ENCODE measurements around the gene TMEM203.

The TMEM203 gene

DNA sequence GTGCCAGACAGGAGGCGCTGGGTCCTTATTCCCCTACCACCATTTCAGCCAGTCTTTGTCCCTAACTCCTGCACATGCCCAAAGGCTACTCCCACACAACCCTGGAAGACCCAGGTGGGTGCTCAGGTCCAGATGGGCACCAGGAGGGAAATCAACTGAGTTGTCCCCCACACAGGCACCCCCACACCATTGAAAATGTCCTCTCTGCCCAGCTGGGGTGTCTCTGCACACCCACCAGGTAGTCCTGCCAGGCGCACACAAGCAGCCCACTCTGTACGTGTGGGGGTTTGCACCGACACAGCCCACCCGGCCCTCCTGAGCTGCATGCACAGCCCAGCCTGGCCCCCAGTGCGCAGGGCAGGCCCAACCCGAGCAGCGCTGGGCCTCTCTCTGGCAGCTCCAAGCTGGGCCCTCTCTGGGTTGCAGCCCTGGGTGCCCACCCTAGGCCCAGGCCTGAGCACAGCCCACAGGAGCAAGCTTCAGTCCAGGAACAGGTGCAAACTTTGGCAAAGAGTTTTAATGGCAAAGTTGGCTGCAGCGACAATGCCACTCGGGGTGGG is 14.4 kb upstream of the TMEM203 start:
- DNase-seq (ENCODE audit: low read depth, low spot score): no peak

DNA sequence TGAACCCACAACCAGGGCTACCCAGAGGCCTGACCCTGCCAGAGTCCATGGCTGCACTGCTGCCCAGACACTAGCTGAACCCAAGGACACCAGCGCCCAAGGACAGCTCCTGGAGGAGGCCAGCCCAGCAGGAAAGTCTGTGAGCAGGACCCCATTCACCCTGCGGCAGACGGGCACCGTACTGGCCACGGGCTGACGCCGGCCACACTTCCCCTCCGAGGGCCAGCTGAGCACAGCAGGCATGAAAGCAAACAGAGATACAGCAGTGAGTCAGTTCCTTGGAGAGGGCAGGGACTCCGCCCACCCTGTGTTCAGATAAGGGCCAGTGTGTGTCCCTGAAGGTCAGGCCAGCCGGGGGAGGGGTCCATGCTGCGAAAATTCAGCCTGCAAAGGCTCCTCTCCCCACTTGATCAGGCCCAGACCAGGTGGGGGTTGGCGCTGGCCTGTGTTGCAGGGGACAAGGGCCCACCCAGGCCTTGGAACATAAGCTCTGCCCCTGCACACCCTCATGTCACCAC is 13.4 kb upstream of the TMEM203 start:
- peak; percentile 53 for DNase-seq (ENCODE audit: low read depth, low spot score)

DNA sequence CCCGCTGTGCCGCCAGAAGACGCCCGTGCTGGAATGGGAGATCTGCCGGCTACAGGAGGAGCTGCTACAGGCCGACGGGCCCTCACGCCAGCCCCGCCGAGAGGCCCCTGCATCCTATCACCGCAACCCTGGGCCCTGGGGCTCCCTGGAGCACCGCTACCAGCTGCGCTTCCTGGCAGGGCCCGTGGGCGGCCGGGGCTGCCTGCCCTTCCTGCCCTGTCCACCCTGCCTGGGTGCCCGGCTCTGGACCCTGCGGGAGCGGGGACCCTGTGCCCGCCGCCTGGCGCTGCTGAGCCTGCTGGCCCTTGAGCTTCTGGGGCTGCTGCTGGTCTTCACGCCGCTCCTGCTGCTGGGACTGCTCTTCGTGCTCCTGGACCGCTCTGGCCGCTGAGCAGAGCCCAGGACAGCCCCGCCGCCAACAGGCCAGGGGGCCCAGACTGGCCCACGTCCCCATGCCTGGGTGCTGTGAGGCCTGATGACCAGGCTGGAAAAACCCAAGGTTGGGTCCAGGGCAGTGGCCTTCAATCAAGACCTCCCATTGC is 12.8 kb upstream of the TMEM203 start:
- DNase-seq (ENCODE audit: low read depth, low spot score): no peak

DNA sequence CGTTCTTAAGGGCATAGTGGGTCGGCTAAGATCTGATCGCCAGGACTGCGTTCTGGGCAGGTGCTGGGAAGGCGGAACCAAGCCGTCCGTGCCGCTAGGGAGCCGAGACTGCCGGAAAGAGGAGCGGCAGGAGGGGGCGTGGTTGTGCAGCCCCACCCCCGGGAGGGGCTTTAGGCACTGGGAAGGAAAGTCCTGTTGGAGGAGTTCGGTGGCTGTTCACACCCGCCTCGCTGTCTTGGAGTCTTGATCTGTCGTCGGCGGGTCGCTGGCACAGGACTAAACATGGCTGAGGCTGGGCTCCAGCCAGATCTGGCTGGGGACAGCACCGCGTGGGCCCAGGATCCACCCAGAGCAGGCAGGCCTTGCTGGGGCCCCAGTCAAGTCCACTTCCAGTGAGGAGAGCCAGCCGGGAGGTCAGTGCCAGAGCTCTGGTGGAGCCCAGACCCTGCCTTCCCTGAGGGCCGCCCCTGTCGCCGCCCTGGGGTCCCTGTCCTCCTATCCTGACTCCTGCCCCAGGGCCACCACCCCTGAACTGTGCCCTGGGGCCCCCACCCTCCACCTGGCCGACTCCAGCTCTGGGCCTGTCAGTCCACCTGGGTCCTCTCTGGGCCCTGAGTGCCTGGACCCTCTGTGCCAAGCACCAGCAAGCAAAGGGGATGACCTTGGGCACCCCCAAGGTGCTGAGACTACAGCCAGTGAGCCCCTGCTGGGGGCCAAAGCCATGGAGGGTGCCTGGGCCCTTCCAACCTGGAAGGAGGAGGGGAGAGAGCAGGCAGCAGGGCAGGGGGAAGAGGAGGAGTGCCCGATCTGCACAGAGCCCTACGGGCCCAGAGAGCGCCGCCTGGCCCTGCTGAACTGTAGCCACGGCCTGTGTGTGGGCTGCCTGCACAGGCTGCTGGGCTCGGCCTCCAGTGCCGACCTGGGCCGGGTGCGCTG is 12.1 kb upstream of the TMEM203 start:
- DNase-seq (ENCODE audit: low read depth, low spot score): peak; percentile 16

DNA sequence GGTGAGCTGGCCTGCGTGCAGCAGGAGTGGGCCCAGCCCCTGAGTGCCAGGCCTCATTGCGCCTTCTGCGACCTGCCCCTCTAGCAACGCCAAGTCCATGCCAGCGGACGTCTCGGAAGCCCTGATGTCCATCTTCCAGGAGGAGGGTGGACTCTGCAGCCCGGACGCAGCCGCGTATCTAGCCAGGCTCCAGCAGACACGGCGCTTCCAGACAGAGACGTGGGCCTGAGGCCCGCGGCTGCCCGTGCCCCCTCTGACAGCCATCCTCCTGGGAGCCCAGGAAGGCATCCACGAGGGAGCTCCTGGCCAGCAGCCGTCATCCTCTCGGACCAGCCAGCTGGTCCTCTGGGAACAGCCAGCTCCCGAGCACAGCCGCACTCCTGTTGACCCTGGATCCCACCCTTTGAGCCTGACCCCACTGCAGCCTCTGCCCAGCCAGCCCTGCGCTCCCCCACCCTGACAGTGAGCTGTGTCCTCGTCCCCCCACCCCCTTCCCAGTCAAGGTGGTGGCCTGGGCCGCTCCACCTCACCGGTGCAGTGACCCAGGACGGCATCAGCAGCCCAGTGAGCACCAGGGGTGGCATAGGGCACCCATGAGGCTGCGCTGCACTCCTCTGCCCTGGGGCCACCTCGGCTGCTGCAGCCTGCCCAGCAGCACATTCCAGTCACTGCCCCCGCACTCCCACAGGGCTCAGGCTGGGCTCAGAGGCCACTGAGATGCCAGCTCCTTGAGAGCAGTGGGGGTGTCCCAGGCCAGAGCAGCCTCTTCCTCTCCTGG is 10.9 kb upstream of the TMEM203 start:
- no peak for DNase-seq (ENCODE audit: low read depth, low spot score)

DNA sequence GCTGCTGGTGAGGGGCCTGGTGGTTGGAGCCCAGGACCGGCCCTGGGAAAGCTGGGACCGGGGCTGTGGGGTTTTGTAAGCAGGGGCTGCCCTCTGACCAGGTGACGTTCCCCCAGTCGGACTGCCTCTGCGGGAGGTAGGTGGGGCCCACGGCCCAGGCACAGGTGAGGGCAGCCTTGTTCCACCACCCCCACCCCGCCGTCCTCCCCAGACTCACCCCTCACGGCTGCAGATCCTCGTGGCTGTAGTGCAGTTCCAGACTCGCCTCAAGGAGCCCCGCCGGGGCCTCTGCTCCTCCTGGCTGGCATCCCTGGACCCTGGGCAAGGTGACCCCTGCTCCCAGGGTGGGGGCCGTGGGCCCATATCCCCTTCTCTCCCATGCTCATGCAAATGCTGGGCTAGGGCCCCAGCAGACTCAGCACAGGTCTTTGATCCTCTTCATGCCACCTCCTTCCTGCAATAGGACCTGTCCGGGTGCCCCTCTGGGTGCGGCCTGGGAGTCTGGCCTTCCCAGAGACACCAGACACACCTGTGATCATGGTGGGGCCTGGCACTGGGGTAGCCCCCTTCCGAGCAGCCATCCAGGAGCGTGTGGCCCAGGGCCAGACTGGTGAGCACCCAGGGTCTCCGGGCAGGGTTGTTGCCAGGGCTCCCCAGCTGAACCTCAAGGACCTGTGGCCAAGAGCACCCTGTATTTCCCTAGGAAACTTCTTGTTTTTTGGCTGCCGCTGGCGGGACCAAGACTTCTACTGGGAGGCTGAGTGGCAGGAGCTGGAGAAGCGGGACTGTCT is 9.9 kb upstream of the TMEM203 start:
- no peak for DNase-seq (ENCODE audit: low read depth, low spot score)

DNA sequence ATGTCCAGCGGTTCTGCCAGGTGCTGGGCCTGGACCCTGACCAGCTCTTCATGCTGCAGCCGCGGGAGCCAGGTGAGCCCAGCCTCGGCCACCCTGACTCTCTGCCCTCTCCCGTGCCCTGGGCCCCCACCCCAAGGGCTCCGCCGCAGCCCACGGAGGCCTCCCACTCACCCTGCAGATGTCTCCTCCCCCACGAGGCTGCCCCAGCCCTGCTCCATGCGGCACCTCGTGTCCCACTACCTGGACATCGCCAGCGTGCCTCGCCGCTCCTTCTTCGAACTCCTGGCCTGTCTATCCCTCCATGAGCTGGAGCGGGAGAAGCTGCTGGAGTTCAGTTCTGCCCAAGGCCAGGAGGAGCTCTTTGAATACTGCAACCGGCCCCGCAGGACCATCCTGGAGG is 9.2 kb upstream of the TMEM203 start:
- no peak for DNase-seq (ENCODE audit: low read depth, low spot score)

DNA sequence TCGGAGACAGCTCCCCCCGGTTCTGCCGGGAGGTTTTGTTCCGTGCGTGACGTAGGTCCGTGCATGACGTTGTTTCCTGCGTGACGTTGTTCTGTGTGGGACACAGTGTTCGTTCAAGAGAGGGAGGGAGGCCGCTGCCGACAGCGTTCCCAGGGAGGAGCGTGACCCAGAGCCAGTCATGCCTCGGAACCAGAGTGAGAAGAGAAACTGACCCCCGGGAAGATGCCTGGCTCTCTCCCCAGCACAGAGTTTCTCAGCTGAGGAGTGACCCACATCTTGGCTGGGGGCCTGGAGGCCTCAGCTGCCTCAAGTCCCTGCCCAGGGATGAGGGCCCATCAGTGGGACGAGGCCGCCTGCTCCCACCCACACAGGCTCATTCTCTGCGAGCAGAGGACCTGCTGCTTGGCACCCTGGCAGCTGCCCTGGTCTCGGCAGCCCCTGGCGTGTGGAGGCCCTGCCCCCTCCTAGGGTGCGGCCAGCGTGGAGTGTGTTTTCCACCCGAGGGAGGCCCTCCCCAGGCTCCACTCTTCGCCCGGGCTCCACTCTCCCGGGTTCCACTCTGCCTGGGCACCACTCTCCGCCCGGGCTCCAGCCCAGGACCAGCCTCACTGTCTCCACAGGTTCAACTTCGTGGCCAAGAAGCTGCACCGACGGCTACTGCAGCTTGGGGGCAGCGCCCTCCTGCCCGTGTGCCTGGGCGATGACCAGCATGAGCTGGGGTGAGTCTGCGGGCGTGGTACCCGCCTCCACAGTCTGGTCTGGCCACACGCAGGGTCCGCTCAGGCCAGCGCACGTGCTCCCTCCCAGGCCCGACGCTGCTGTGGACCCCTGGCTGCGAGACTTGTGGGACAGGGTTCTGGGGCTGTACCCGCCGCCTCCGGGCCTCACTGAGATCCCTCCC is 8.0 kb upstream of the TMEM203 start:
- no peak for DNase-seq (ENCODE audit: low read depth, low spot score)

DNA sequence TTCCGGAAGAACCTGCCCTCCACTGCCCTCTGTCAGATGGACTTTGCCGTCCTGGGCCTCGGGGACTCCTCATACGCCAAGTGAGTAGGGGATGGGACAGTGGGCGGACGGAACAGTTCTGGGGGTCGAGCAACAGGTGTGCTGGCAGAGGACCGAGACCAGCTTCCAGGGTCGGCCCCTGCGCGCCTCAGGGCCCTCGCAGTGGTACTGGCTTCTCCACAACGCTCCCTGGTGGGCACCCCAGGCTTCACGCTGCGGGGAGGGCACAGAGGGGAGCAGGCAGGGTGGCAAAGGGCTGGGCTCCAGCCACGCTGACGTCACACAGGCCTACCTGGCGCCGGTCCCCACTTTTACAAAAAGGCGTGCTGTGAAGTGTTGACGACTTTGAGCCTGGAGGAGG is 7.1 kb upstream of the TMEM203 start:
- DNase-seq (ENCODE audit: low read depth, low spot score): no peak

DNA sequence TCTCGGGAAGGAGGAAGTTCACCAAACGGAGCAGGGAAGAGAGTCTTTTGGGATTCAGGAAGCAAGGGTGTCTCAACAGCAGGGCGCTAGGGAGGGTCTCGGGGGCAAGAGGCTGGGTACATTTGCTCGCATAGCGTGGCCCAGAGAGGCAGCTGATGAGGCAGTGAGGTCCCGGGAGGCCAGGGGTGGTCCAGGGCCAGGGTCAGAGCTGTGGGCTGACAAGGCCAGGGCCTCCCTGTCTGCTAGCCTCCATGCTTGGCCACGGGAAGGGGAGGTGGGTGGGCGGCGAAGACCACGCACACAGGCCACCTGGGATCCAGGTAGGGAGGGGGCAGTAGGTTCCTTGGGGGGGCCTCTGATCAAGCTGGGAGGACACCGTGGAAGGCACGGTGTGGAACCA is 6.1 kb upstream of the TMEM203 start:
- no peak for DNase-seq (ENCODE audit: low read depth, low spot score)

DNA sequence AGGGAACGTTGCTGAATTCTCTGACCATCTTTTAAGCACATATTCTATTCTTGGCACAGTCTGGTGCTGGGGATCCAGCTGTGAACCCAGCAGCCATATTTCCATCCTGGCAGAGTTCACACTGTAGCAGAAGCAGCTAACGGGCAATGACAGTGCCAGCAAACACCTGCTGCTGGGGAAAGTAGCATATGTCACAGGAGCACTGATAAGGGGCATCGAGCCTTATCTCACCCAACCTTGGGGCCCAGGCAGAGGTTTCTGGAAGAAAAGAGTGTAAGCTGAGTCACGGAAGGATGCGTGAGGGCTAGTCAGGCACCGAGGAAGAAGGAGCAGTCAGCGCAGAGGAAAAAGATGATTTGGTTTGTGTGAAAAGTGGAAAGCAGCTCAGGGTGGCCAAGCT is 1.2 kb upstream of the TMEM203 start:
- no peak for DNase-seq (ENCODE audit: low read depth, low spot score)

DNA sequence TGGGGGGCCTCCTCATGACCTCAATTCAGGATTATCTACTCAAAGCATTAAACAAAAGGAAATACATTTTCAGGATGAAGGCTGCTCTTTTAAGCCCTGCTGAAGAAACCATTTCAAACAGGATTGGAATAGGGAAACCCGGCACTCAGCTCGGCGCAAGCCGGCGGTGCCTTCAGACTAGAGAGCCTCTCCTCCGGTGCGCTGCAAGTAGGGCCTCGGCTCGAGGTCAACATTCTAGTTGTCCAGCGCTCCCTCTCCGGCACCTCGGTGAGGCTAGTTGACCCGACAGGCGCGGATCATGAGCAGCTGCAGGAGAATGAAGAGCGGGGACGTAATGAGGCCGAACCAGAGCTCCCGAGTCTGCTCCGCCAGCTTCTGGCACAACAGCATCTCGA is 720 bp downstream of the TMEM203 start:
- DNase-seq (ENCODE audit: low read depth, low spot score): no peak

DNA sequence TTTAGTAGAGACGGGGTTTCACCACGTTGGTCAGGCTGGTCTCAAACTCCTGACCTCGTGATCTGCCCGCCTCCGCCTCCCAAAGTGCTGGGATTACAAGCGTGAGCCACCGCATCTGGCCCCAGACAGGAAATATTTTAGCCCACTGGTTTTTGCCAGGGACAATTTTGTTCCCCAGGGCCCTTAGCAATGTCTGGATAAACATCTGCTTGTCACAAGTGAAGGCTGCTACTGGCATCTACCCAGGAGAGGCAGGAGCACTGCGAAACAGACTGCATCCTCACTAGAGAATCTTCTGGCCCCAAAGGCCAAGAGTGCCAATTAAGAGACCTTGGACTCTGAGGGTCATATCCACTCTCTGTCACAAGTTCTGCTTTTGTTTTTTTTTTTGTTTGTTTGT is 2.5 kb downstream of the TMEM203 start:
- DNase-seq (ENCODE audit: low read depth, low spot score): no peak

DNA sequence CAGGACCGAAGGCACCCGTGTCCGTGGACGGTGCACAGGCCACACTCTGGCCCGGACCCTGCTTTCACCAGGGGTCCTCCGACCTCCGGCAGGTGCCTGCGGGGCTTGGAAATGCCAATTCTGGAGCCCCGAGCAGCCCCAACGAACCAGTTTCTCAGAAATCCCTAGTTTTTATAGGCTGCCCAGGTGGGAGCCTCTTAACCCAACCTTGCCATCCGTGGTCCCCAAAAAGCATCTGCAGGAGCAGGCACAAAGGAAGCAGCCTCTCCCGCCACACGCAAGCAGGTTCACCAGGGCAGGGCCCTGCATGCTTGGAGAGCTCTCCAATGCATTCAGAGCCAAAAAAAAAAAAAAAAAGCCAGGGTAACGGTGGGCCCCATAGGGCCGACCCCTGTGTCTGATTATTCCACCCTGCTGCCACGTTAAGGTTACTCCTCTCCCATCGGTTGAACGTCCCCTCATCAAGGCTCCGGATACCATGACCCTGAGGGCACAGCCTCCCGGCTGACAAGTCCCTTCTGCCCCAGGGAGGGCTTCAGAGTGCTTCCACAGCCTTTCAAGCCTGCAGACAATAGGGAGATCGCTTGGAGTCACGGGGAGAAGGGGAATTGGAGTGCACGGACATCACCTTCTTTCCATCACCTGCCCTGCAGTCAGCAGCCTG is 4.1 kb downstream of the TMEM203 start:
- DNase-seq (ENCODE audit: low read depth, low spot score): no peak

DNA sequence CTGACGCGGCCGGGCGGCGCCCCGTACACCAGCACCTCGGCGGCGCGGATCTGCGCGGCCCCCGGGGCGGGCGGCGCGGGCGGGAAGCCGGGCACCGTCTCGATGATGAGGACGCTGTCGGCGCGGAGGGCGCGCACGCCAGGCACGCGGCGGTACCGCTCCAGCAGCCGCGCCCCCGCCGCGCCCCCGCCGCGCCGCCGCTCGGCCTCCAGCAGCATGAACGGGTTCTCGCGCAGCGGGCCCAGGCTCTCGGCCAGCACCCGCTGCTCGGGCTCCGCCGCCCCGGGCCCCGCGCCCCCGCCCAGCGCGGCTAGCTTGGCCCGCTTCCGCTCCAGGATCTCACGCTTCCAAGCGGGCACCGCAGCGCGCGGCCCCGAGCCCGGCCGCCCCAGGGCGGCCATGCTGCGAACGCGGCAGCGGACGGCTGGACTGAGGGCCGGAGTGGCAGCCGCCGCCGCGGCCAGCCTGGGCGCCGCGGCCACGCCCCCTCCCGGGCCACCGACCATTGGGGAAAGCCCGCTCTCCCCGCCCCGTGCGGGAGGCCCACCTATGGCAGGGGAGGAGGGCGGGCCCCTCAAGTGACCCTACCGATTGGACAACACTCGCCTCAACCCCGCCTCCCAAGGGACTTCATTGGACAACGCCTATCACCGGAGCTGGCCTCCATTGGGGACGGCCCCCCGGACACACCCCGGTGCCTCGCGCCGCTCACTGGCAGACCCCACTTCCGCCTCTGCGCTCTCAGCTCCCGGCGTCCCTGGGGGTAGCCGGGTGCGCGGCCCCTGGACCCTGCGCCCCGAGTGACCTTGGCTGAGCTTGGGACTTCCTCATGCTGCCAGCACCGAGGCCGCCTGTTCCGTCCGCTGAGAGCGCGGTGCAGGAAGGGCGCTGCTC is 4.9 kb downstream of the TMEM203 start, which contains the start of gene TPRN:
Gene TPRN, minus strand, starts transcription at position 431 of the 894 bp plus-strand sequence. Its CDS starts 30 bp downstream, at position 401.
- peak; percentile 100 for DNase-seq (ENCODE audit: low read depth, low spot score)

DNA sequence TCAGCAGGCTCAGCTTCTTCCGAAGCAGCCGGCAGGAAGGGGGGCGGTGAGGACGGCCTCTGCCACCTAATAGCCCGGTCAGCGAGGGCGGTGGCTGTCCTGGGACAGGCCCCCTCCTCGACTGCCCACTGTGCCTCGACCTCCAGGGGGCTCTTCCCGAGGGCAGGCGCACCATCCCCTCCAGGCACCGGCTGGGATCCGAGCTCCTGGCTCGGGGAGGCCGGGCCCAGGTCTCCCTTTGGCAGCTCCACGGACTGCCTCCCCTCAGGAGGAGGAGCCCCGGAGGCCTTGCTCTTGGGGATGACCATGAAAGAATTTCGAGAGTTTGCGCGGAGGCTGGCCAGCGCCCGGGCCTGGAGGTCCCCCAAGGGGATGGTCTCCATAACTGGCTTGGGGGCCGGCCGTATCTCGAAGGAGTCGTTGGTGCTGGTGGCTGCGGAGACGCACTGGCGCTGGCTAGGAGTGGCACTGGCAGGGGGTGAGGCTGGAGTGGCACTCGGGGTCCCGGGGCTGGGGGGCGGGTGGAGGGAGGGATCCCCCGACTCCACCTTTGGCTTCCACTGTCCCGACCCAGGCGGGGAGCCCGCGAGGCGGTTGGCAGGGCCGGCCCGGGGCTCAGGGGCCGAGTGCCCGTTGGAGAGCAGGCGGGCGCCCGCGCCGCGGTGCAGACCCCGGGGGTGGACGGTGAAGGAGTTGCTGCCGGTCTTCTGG is 5.9 kb downstream of the TMEM203 start:
- peak; percentile 52 for DNase-seq (ENCODE audit: low read depth, low spot score)

DNA sequence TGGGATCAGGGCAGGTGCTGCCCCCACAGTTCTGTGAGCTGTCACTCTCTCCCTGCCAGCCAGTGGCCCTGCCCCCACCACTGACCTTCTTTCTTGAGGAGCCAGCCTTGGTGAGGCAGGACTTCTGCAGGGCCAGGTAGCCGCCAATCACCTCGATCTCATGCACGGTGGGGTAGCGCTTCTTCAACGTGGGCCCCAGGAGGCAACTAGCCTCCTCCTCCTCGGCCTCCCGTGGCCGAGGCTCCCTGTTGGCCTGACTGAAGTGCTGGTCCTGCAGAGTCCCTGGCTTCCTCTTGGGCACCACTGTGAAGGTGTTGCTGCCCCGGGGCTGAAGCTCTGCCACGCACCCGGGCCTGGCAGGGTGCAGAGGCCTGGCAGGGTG is 6.6 kb downstream of the TMEM203 start:
- no peak for DNase-seq (ENCODE audit: low read depth, low spot score)

Data from astrocyte of the hippocampus (primary cell).